Adrenal gland (tissue), 5 donors: ENCODE results near the gene VPS33A.

ENCODE experiments used
- CTCF ChIP-seq, 6 experiments: fragments of 450-650 bp in 4 of 6; fragments of 200-600 bp in 2 of 6; sonication (generic) in 1 of 6; IDR thresholded peaks; 1 replicate in 5 of 6; 2 replicates in 1 of 6; pipeline versions ENCODE4 v1.5.1 to v1.8.0; 2016 to 2021; ENCODE audit warnings: antibody characterized with exemption in 6 of 6, mild to moderate bottlenecking in 2 of 6, moderate library complexity in 1 of 6
- POLR2A ChIP-seq, 2 donors: fragments of 450-650 bp; IDR thresholded peaks; one replicate each; pipeline ENCODE4 v1.6.1; 2017; ENCODE audit warnings: antibody characterized with exemption in 2 of 2, mild to moderate bottlenecking in 2 of 2, moderate library complexity in 1 of 2
- donor health status: DM: no; HTN: no; CAD: no.

DNA sequence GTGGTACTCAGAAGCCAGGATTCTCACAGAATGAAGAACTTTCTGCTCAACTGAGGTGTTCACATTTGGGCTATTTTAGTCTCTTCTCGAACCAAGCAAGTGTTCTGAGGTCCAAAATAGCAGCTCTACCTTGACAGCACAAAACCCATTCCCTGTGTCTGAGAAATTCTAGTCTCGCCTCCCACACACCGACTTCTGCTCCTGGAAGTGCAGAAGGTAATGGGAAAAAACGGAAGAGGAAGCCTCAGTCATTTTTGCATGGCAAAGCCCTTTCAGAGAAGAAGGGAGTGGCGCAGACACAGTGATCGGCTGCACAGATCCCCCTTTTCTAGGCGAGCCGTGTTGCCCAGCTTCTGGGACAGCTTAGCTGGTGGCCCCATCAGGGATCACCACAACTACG, 31.2 kb upstream of the VPS33A start:
- TF ChIP-seq CTCF (IDR thresholded peaks at IDR 0.05) (no peak), POLR2A (IDR thresholded peaks at IDR 0.05) (no peak)
